Stimulated activated CD4-positive, alpha-beta T cell treated with anti-CD3 and anti-CD28 coated beads, TNF-alpha, amount 100 ng/mL, for 48 hours (primary cell): ENCODE data around the gene RARA.
"Not testable (repeated sequence)": the region's sequence is repeated elsewhere in the genome, so short reads cannot be mapped to it uniquely, and the experiment has no call there.

Experiments
- DNase-seq, 3 donors: peaks; one replicate each; pipeline ENCODE4 v3.0.0-alpha.2; 2020; ENCODE audit warnings: low read depth in 3 of 3

The RARA gene

GRCh38 chr17:40374821-40375498, 66.0 kb downstream of the RARA start:
- DNase-seq, result no peak

GRCh38 chr17:40375786-40376185, 66.8 kb downstream of the RARA start:
- DNase-seq, result not testable (repeated sequence)

GRCh38 chr17:40376541-40376940, 67.6 kb downstream of the RARA start:
- not testable (repeated sequence) for DNase-seq

GRCh38 chr17:40377832-40378231, 68.9 kb downstream of the RARA start:
- no peak for DNase-seq

- no peak for DNase-seq
These were observed 70.0 kb downstream of the RARA start for GRCh38 chr17:40378966-40379365.

- no peak for DNase-seq
These were observed 73.3 kb downstream of the RARA start for GRCh38 chr17:40382251-40382650.

- not testable (repeated sequence) for DNase-seq
These were observed 77.6 kb downstream of the RARA start for GRCh38 chr17:40386555-40386954.

GRCh38 chr17:40399185-40399584, 90.2 kb downstream of the RARA start:
- no peak for DNase-seq

- DNase-seq, result no peak
These were observed 93.7 kb downstream of the RARA start for GRCh38 chr17:40402668-40403067.

- no peak for DNase-seq
These were observed 95.0 kb downstream of the RARA start for GRCh38 chr17:40404003-40404402.
